BLaER1 (cell line): Measurements from ENCODE around the gene SGCD.

ENCODE experiments used
- H3K27ac ChIP-seq: shearing (Covaris generic); formaldehyde crosslinking; 2 replicates; pipeline ENCODE4 v1.8.1; 2022
- H3K27me3 ChIP-seq: shearing (Covaris generic); formaldehyde crosslinking; 2 replicates; pipeline ENCODE4 v1.8.1; 2022
- H3K36me3 ChIP-seq: shearing (Covaris generic); formaldehyde crosslinking; 2 replicates; pipeline ENCODE4 v1.8.1; 2022
- H3K4me1 ChIP-seq: shearing (Covaris generic); formaldehyde crosslinking; 2 replicates; pipeline ENCODE4 v1.8.1; 2022
- H3K4me2 ChIP-seq: shearing (Covaris generic); formaldehyde crosslinking; 2 replicates; pipeline ENCODE4 v1.8.1; 2022
- H3K4me3 ChIP-seq: shearing (Covaris generic); formaldehyde crosslinking; 2 replicates; pipeline ENCODE4 v1.8.1; 2022
- H3K9ac ChIP-seq: shearing (Covaris generic); formaldehyde crosslinking; 2 replicates; pipeline ENCODE4 v1.8.1; 2022
- H3K9me3 ChIP-seq: shearing (Covaris generic); formaldehyde crosslinking; 2 replicates; pipeline ENCODE4 v1.8.1; 2022
- H4K20me1 ChIP-seq: shearing (Covaris generic); formaldehyde crosslinking; 2 replicates; pipeline ENCODE4 v1.8.1; 2022
- Cebpa-rat ChIP-seq: shearing (Covaris generic); IDR thresholded peaks from 2 replicates; pipeline ENCODE4 v1.8.1; 2022

The SGCD gene

GRCh38 chr5:156802501-156802900 lies 475.5 kb downstream of the SGCD start:
- no peak overlapping the region for H3K9ac ChIP-seq
- TF ChIP-seq Cebpa-rat, result no peak

GRCh38 chr5:156803404-156803803 lies 476.4 kb downstream of the SGCD start:
- Histone ChIP-seq H3K4me1 (no peaks in the 10 kb centered on the region), H3K9ac (no peak overlapping the region), H3K9me3 (peaks cover 5% of the 10 kb centered on the region; the same call in 1 of the 2 replicates), H3K27me3 (no peaks in the 10 kb centered on the region), H3K4me2 (no peak overlapping the region), H3K36me3 (no peaks in the 10 kb centered on the region), H4K20me1 (no peaks in the 10 kb centered on the region), H3K4me3 (no peak overlapping the region), H3K27ac (no peak overlapping the region)
- no peak for TF ChIP-seq Cebpa-rat

More at GRCh38 chr5:156802501-156802900, 475.5 kb downstream of the SGCD start:
- Histone ChIP-seq H3K27ac (no peak overlapping the region), H3K4me3 (no peak overlapping the region), H3K9me3 (peaks cover 5% of the 10 kb centered on the region; the same call in 1 of the 2 replicates), H4K20me1 (no peaks in the 10 kb centered on the region), H3K4me2 (no peak overlapping the region), H3K27me3 (no peaks in the 10 kb centered on the region), H3K4me1 (no peaks in the 10 kb centered on the region), H3K36me3 (no peaks in the 10 kb centered on the region)

GRCh38 chr5:156812959-156813358 lies 486.0 kb downstream of the SGCD start:
- H3K27ac ChIP-seq, result no peak overlapping the region
- no peaks in the 10 kb centered on the region for H4K20me1 ChIP-seq
- no peaks in the 10 kb centered on the region for H3K4me1 ChIP-seq
- H3K9ac ChIP-seq, result no peak overlapping the region
- H3K27me3 ChIP-seq, result no peaks in the 10 kb centered on the region
- no peak overlapping the region for H3K4me3 ChIP-seq
- H3K4me2 ChIP-seq, result no peak overlapping the region
- H3K36me3 ChIP-seq, result no peaks in the 10 kb centered on the region
- H3K9me3 ChIP-seq, result peaks cover 8% of the 10 kb centered on the region
- TF ChIP-seq Cebpa-rat, result no peak

GRCh38 chr5:156815988-156816599 lies 489.1 kb downstream of the SGCD start:
- peaks cover 3% of the 10 kb centered on the region for H3K9me3 ChIP-seq
- no peak overlapping the region for H3K27ac ChIP-seq
- H3K4me3 ChIP-seq, result no peak overlapping the region
- no peaks in the 10 kb centered on the region for H4K20me1 ChIP-seq
- TF ChIP-seq Cebpa-rat, result no peak
- H3K4me1 ChIP-seq, result no peaks in the 10 kb centered on the region
- H3K4me2 ChIP-seq, result no peak overlapping the region
- no peak overlapping the region for H3K9ac ChIP-seq
- no peaks in the 10 kb centered on the region for H3K36me3 ChIP-seq
- H3K27me3 ChIP-seq, result no peaks in the 10 kb centered on the region
